Gastroesophageal sphincter (tissue), 3 donors: ENCODE results near the gene ZNF697.

Source experiments
- CTCF ChIP-seq, 4 experiments: fragments of 200-600 bp in 2 of 4; fragments of 450-650 bp in 2 of 4; sonication (generic) in 1 of 4; IDR thresholded peaks; one replicate each; pipeline ENCODE4 v1.5.1; 2017 to 2019; ENCODE audit warnings: antibody characterized with exemption in 4 of 4, mild to moderate bottlenecking in 2 of 4, moderate library complexity in 2 of 4
- POLR2A ChIP-seq, 2 donors: fragments of 450-650 bp; IDR thresholded peaks; one replicate each; pipeline ENCODE4 v1.6.1; 2017; ENCODE audit warnings: antibody characterized with exemption in 2 of 2, mild to moderate bottlenecking in 2 of 2, moderate library complexity in 1 of 2

DNA sequence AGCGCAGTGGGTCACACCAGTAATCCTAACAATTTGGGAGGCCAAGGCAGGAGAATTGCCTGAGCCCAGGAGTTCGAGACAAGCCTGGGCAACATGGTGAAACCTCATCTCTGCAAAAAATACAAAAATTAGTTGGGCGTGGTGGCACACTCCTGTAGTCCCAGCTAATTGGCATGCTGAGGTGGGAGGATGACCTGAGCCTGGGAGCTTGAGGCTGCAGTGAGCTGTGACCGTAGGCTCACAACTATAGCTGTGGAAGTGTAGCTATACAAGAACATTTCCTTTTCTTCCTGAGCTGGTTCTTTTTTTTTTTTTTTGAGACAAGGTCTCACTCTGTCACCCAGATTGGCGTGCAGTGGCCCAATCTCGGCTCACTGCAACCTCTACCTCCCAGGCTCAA is 19.1 kb upstream of the ZNF697 start:
- TF ChIP-seq CTCF (IDR thresholded peaks at IDR 0.05) (no peak), POLR2A (IDR thresholded peaks at IDR 0.05) (no peak)
